ENCODE measurements around the gene RIN3. TPM values are rescaled to one million over a fixed set of nuclear protein-coding genes. Genes with fewer than 3 reads are reported as not detected.

RIN3 gene
- total and polyA plus RNA-seq, 10 of the 15 experiments (the other 5 are each of a cell fraction or from before 2014, with no cell fraction given), result 0.91 to 23.3 (median 6.3) TPM

DNA sequence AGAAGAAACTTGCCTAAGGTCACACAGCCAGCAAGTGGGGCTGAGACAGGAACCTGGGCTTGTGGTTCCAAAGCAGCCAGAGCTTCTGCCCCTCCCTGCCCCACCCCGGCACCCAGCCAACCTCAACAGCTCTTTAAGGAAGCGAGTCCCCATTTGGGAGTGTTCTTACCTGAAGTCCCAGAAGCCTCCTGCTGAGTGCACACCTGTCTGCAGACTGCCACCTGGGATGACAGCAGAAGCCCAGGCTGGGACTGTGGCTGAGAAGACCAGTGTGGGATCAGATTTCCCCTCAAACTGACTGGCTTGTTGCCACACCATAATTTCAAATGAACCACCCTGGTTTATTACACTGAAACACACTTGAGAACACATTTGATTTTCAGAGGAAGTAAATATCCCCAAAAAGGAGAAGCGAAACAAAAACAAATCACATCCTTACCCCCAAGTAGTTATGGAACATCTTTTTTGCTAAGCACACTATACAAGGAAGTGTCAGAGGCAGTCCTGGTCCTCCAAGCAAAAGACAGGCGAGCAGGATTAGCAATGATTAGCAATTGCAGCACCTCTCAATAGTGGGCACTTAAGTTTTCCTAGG lies 6.3 kb upstream of the RIN3 start (continued):
- TF ChIP-seq, protein P1, sequence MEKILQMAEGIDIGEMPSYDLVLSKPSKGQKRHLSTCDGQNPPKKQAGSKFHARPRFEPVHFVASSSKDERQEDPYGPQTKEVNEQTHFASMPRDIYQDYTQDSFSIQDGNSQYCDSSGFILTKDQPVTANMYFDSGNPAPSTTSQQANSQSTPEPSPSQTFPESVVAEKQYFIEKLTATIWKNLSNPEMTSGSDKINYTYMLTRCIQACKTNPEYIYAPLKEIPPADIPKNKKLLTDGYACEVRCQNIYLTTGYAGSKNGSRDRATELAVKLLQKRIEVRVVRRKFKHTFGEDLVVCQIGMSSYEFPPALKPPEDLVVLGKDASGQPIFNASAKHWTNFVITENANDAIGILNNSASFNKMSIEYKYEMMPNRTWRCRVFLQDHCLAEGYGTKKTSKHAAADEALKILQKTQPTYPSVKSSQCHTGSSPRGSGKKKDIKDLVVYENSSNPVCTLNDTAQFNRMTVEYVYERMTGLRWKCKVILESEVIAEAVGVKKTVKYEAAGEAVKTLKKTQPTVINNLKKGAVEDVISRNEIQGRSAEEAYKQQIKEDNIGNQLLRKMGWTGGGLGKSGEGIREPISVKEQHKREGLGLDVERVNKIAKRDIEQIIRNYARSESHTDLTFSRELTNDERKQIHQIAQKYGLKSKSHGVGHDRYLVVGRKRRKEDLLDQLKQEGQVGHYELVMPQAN (conservative IDR thresholded peaks at IDR 0.05), result no peak
- TF ChIP-seq SMARCA5 (IDR thresholded peaks at IDR 0.05) (no peak), NFYA (IDR thresholded peaks at IDR 0.05; ENCODE audit: borderline replicate concordance, low read depth, low read length) (no peak), RAD21 (IDR thresholded peaks at IDR 0.05; ENCODE audit: insufficient read depth, low read depth, low read length) (no peak), TARDBP (IDR thresholded peaks at IDR 0.05; ENCODE audit: borderline replicate concordance) (no peak), EED (IDR thresholded peaks at IDR 0.05; ENCODE audit: low read depth) (peak; percentile 40; the same call in 1 of the 2 replicates), GATAD2B (conservative IDR thresholded peaks at IDR 0.05; ENCODE audit: low read depth) (no peak), ZNF217 (IDR thresholded peaks at IDR 0.05) (0 out of 2 replicates have a peak, but pooled peaks have one; percentile 19), ATF7 (IDR thresholded peaks at IDR 0.05; ENCODE audit: low read depth) (no peak), POLR2AphosphoS2 (IDR thresholded peaks at IDR 0.05; ENCODE audit: low read depth, low read length) (no peak), TCF12 (IDR thresholded peaks at IDR 0.05; ENCODE audit: low read depth, low read length) (no peak), ZNF274 (IDR thresholded peaks at IDR 0.05; ENCODE audit: insufficient read depth, insufficient read length) (no peak), ZSCAN29 (IDR thresholded peaks at IDR 0.05) (no peak), DPF2 (IDR thresholded peaks at IDR 0.05) (peak; percentile 58; the same call in 1 of the 2 replicates), BACH1 (IDR thresholded peaks at IDR 0.05; ENCODE audit: borderline replicate concordance) (no peak), TCF3 (IDR thresholded peaks at IDR 0.05; ENCODE audit: borderline replicate concordance, insufficient read depth, low read depth, low read length) (no peak), MXI1 (IDR thresholded peaks at IDR 0.05; ENCODE audit: low read depth, low read length) (no peak), MTA3 (IDR thresholded peaks at IDR 0.05; ENCODE audit: borderline replicate concordance, low read length) (no peak), EGR1 (IDR thresholded peaks at IDR 0.05; ENCODE audit: borderline replicate concordance in 1 of 2, low read depth in 2 of 2, low read length in 2 of 2) (no peak), LARP7 (IDR thresholded peaks at IDR 0.05) (no peak)
- TF ChIP-seq, protein P2, sequence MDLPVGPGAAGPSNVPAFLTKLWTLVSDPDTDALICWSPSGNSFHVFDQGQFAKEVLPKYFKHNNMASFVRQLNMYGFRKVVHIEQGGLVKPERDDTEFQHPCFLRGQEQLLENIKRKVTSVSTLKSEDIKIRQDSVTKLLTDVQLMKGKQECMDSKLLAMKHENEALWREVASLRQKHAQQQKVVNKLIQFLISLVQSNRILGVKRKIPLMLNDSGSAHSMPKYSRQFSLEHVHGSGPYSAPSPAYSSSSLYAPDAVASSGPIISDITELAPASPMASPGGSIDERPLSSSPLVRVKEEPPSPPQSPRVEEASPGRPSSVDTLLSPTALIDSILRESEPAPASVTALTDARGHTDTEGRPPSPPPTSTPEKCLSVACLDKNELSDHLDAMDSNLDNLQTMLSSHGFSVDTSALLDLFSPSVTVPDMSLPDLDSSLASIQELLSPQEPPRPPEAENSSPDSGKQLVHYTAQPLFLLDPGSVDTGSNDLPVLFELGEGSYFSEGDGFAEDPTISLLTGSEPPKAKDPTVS (IDR thresholded peaks at IDR 0.05; ENCODE audit: low read depth, low read length), result no peak
- TF ChIP-seq, protein P3, sequence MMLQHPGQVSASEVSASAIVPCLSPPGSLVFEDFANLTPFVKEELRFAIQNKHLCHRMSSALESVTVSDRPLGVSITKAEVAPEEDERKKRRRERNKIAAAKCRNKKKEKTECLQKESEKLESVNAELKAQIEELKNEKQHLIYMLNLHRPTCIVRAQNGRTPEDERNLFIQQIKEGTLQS (IDR thresholded peaks at IDR 0.05; ENCODE audit: borderline replicate concordance, extremely low read depth, low read depth, low read length), result no peak
- TF ChIP-seq, protein P4, sequence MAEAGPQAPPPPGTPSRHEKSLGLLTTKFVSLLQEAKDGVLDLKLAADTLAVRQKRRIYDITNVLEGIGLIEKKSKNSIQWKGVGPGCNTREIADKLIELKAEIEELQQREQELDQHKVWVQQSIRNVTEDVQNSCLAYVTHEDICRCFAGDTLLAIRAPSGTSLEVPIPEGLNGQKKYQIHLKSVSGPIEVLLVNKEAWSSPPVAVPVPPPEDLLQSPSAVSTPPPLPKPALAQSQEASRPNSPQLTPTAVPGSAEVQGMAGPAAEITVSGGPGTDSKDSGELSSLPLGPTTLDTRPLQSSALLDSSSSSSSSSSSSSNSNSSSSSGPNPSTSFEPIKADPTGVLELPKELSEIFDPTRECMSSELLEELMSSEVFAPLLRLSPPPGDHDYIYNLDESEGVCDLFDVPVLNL (IDR thresholded peaks at IDR 0.05; ENCODE audit: low read depth, low read length), result no peak
- TF ChIP-seq, protein P5, sequence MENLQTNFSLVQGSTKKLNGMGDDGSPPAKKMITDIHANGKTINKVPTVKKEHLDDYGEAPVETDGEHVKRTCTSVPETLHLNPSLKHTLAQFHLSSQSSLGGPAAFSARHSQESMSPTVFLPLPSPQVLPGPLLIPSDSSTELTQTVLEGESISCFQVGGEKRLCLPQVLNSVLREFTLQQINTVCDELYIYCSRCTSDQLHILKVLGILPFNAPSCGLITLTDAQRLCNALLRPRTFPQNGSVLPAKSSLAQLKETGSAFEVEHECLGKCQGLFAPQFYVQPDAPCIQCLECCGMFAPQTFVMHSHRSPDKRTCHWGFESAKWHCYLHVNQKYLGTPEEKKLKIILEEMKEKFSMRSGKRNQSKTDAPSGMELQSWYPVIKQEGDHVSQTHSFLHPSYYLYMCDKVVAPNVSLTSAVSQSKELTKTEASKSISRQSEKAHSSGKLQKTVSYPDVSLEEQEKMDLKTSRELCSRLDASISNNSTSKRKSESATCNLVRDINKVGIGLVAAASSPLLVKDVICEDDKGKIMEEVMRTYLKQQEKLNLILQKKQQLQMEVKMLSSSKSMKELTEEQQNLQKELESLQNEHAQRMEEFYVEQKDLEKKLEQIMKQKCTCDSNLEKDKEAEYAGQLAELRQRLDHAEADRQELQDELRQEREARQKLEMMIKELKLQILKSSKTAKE (IDR thresholded peaks at IDR 0.05; ENCODE audit: low read depth, poor library complexity, severe bottlenecking), result no peak
